Testis (tissue), 3 donors: ENCODE measurements around the gene SPATC1L. TPM values are rescaled to one million over a fixed set of nuclear protein-coding genes. Genes with fewer than 3 reads are reported as not detected.

ENCODE experiments used
- DNase-seq: peaks from one replicate; pipeline ENCODE4 v3.0.0-alpha.2; 2019
- H3K27ac ChIP-seq, 2 donors: fragments of 200-600 bp; sonication (generic); one replicate each; pipeline ENCODE4 v1.5.1; 2019
- H3K27me3 ChIP-seq: fragments of 200-600 bp; sonication (generic); one replicate; pipeline ENCODE4 v1.5.1; 2019
- H3K36me3 ChIP-seq: fragments of 200-600 bp; sonication (generic); one replicate; pipeline ENCODE4 v1.5.1; 2017; ENCODE audit warnings: low read depth; ENCODE audit errors: missing control alignments
- H3K4me1 ChIP-seq: fragments of 200-600 bp; sonication (generic); one replicate; pipeline ENCODE4 v1.5.1; 2019
- H3K4me3 ChIP-seq, 2 donors: fragments of 200-600 bp; sonication (generic); one replicate each; pipeline ENCODE4 v1.5.1; 2017 to 2019
- H3K9me3 ChIP-seq: fragments of 200-600 bp; sonication (generic); one replicate; pipeline ENCODE4 v1.5.1; 2017
- CTCF ChIP-seq, 3 experiments: fragments of 450-650 bp in 2 of 3; fragments of 200-600 bp in 1 of 3; sonication (generic) in 1 of 3; IDR thresholded peaks; one replicate each; pipeline ENCODE4 v1.5.1; 2016 to 2019; ENCODE audit warnings: antibody characterized with exemption in 3 of 3, mild to moderate bottlenecking in 2 of 3, moderate library complexity in 1 of 3
- POLR2A ChIP-seq: fragments of 450-650 bp; IDR thresholded peaks from one replicate; pipeline ENCODE4 v1.6.1; 2017; ENCODE audit warnings: antibody characterized with exemption, mild to moderate bottlenecking, moderate library complexity
- WGBS, 2 donors: methylation state at CpG; one replicate each; pipeline ENCODE4 v1.1.5; 2018; 5-methylcytosine and 5-hydroxymethylcytosine counted together
- intact Hi-C: fragments of 100-400 bp; cut with DNase I; formaldehyde crosslinking; loops from one replicate; pipeline ENCODE4 v1.15.1; 2023; ENCODE audit warnings: low total_unique reads
- polyA plus RNA-seq: library from polyadenylated mRNA; stranded (reverse); fragments of 350-450 nt; fragmentation: Illumina TruSeq; extraction: RNeasy Lipid Tissue Mini Kit (QIAGEN cat#74804); gene quantifications from one replicate; pipeline ENCODE4 v1.2.3, GENCODE V29; 2014; ENCODE audit warnings: low read depth, low replicate concordance; ENCODE audit not compliant: insufficient read depth
- total RNA-seq, 2 donors: library from RNA; depleted of rRNA; stranded (reverse); fragments of >200 nt; gene quantifications; one replicate each; pipeline ENCODE4 v1.2.3, GENCODE V29; 2016

SPATC1L gene
- total and polyA plus RNA-seq, 3 donors from 2014 or later, result 55.4 to 96.1 (median 75.6) TPM

- H3K4me3 ChIP-seq, result no peak overlapping the region
- no peak for DNase-seq
- intact Hi-C loops, result no loop called here
- TF ChIP-seq POLR2A (no peak), CTCF (IDR thresholded peaks at IDR 0.05) (no peak)
- H3K4me1 ChIP-seq, result no peaks in the 10 kb centered on the region
- WGBS, 2 donors, result 92 to 94% methylated on average over 11 to 18 of the region's 18 CpGs
- no peaks in the 10 kb centered on the region for H3K27me3 ChIP-seq
- H3K9me3 ChIP-seq, result no peaks in the 10 kb centered on the region
- H3K36me3 ChIP-seq, result no peaks in the 10 kb centered on the region
- no peak overlapping the region for H3K27ac ChIP-seq
Measured at GRCh38 chr21:46212721-46213484, 28.6 kb upstream of the SPATC1L start.

- no peaks in the 10 kb centered on the region for H3K4me1 ChIP-seq
- H3K4me3 ChIP-seq, result no peak overlapping the region
- WGBS, 2 donors, result 84 to 91% methylated on average over 8 to 23 of the region's 23 CpGs
- H3K27ac ChIP-seq, result no peak overlapping the region
- H3K36me3 ChIP-seq, result no peaks in the 10 kb centered on the region
- no peak for DNase-seq
- TF ChIP-seq POLR2A (no peak), CTCF (IDR thresholded peaks at IDR 0.05) (no peak)
- intact Hi-C loops, result no loop called here
- H3K9me3 ChIP-seq, result no peaks in the 10 kb centered on the region
- no peaks in the 10 kb centered on the region for H3K27me3 ChIP-seq
Measured at GRCh38 chr21:46211786-46212720, 27.8 kb upstream of the SPATC1L start.

GRCh38 chr21:46211376-46211775 is 27.1 kb upstream of the SPATC1L start:
- 92 to 94% methylated on average over 7 of the region's 7 CpGs for WGBS, 2 donors
- Histone ChIP-seq H3K4me1 (no peaks in the 10 kb centered on the region), H3K27me3 (no peaks in the 10 kb centered on the region), H3K36me3 (no peaks in the 10 kb centered on the region), H3K27ac (no peak overlapping the region), H3K4me3 (no peak overlapping the region), H3K9me3 (no peaks in the 10 kb centered on the region)
- DNase-seq, result no peak
- TF ChIP-seq CTCF (IDR thresholded peaks at IDR 0.05), result no peak
- no peak for TF ChIP-seq POLR2A
- intact Hi-C loops, result no loop called here

- no peak for DNase-seq
- Histone ChIP-seq H3K27me3 (no peaks in the 10 kb centered on the region), H3K4me3 (no peak overlapping the region), H3K4me1 (no peaks in the 10 kb centered on the region), H3K9me3 (no peaks in the 10 kb centered on the region), H3K36me3 (no peaks in the 10 kb centered on the region), H3K27ac (no peak overlapping the region)
- 84 to 85% methylated on average over 15 to 16 of the region's 16 CpGs for WGBS, 2 donors
- intact Hi-C loops, result no loop called here
- no peak for TF ChIP-seq CTCF (IDR thresholded peaks at IDR 0.05)
- TF ChIP-seq POLR2A, result no peak
Measured at GRCh38 chr21:46210378-46211136, 26.3 kb upstream of the SPATC1L start.
